Amygdala (tissue), 56 donors: ENCODE data around the gene ADNP.
"Not testable (repeated sequence)": the region's sequence is repeated elsewhere in the genome, so short reads cannot be mapped to it uniquely, and the experiment has no call there.

ENCODE experiments used
- DNase-seq, 56 donors: peaks; one replicate each; lab custom pipeline; 2025; lab: John Stamatoyannopoulos, UW

Gene ADNP

DNA sequence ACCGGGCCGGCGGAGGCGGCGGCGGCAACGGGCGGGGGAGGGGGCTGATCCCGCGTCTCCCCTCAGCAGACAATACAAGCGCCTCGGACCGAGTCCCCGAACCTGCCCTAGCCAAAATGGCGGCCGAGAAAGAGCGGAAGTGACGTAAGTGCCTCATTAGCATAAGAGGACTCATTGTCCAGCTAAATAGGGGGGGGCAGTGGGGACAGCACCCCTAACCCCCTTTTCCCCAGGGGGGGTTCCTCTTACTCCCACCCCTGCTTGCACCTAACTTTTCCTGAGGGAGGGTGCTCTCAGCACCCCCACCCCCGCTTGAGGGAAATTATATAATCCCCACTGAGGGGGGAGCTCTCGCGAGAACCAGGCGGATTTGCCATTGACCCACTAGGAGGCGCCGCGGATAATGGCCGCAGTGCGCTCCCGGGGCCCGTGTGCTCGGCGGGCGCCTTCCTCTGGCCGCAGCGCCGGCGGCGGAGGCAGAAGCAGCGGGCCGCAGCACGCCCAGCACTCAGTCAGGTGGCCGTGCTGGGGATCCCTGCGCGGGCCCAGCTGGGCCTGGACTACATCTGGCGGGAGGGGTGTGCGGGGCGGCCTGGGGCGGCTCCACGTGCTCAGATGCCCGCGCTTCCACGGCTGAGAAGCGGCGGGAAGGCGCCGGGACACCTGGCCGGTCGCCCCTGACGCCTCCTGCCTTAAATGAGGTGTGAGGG is at the start of gene ADNP:
ADNP (minus strand) TSS at position 132 of the 710 bp plus-strand sequence. CDS start 27,441 bp downstream, outside the sequence.
- DNase-seq = peak; percentile 43 to 97 (median 88)

GRCh38 chr20:50980071-50980681 is 48.9 kb upstream of the ADNP start:
- DNase-seq = no peak

DNA sequence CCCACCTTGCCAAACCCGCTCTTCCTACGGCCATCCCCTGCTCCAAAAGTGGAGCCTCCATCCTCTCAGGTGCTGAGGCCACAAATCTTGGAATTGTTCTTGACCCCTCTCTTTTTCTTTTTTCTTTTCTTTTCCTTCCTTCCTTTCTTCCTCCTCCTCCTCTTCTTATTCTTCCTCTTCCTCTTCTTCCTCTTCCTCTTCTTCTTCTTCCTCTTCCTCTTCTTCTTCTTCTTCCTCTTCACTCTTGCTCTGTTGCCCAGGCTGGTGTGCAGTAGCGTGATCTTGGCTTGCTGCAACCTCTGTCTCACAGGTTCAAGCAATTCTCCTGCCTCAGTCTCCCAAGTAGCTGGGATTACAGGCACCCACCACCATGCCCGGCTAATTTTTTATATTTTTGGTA is 47.3 kb upstream of the ADNP start:
- not testable (repeated sequence) for DNase-seq

DNA sequence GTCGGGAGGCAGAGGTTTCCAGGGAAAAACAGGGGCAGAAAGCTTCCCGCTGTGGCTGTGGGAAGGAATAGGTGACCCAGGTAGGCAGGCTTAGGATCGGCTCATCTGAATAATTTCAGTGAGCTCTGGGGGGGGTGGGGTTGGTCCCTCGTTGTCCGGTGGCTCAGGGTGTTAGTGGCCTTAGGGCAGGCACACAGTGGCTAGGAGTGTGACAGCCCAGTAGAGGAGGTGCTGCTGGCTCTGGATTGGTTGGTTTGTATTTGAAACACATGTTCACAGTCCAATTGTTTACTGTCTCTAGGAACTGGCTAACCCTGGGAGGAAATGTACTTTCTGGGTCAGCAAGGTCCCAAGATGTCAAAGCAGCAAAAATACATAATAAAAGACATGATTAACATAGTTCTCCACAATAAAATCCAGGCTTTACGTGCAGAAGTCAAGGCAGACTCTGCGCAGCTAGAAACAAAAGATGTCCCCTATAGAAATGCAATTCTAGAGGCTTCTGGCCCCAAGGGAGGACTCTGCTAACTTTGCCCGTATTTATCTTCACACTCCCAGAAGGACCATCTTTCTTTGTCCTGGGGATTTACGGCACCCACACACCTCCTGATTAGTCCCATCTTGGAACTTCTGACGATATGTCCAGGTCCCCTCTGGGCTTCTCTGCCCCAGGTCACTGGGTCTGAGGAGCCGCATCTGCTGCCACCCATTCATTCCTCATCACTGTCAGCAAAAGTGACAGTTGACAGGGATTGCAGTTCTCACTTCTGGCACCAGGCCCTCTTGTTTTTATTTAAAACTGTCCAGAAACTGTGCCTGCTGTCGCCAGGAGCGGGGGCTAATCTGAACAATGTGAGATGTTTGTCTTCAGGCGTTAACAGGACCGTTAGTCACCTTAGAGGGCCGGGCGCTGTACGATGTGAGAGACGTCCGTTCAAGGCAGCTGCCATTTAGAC is 46.1 kb upstream of the ADNP start:
- no peak for DNase-seq

- DNase-seq = no peak
Measured at GRCh38 chr20:50975701-50976330, 44.6 kb upstream of the ADNP start.

DNA sequence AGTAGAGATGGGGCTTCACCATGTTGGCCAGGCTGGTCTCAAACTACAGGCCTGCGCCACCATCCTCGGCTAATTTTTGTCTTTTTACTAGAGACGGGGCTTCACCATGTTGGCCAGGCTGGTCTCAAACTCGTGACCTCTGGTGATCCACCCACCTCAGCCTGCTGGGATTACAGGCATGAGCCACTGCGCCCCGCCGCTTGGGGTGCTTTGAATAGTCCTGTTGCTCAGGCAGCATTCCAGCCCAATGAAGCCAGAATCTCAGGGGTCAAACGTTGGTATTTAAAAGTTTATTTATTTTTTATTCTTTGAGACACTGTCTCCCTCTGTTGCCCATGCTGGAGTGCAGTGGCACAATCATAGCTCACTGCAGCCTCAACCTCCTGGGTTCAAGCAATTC is 38.7 kb upstream of the ADNP start:
- DNase-seq = no peak

- DNase-seq = no peak
Measured at GRCh38 chr20:50969435-50969834, 38.2 kb upstream of the ADNP start.

DNA sequence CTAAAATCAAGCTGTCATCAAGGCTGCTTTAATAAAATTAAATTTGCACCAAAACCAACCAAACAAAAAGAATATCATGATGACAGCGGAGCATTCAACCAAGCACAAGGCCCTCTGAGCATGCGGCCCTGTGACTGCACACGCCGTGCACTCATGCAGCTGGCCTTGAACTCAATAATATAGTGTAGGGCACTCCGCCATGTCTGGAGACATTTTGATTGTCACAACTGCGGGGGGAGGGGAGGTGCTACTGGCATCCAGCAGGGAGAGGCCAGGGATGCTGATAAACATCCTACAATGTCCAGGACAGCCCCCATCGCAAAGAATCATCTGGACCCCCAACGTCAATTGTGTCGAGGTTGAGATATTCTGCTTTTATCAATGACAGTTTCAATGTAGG is 37.1 kb upstream of the ADNP start:
- DNase-seq = no peak

- DNase-seq = no peak
Measured at GRCh38 chr20:50967586-50967985, 36.3 kb upstream of the ADNP start.

DNA sequence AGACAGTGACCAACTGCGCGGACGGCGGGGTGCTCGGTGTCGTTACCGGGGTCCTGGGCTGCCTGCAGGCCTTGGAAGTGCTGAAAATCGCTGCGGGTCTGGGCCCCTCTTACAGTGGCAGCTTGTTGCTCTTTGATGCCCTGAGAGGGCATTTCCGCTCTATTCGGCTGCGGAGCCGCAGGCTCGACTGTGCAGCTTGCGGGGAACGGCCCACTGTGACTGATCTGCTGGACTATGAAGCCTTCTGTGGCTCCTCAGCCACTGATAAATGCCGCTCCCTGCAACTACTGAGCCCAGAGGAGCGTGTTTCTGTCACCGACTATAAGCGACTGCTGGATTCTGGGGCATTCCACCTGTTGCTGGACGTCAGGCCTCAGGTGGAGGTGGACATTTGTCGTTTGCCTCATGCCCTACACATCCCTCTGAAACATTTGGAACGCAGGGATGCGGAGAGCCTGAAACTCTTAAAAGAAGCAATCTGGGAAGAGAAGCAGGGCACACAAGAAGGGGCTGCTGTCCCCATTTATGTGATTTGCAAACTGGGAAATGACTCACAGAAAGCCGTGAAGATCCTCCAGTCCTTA is 28.4 kb upstream of the ADNP start:
- no peak for DNase-seq

- DNase-seq = peak; percentile 40 to 94 (median 85)
Measured at GRCh38 chr20:50958615-50959542, 27.6 kb upstream of the ADNP start, which contains the start of gene MOCS3. Gene MOCS3, plus strand, starts transcription at chr20:50958818. Its CDS starts 25 bp downstream, at chr20:50958843.

DNA sequence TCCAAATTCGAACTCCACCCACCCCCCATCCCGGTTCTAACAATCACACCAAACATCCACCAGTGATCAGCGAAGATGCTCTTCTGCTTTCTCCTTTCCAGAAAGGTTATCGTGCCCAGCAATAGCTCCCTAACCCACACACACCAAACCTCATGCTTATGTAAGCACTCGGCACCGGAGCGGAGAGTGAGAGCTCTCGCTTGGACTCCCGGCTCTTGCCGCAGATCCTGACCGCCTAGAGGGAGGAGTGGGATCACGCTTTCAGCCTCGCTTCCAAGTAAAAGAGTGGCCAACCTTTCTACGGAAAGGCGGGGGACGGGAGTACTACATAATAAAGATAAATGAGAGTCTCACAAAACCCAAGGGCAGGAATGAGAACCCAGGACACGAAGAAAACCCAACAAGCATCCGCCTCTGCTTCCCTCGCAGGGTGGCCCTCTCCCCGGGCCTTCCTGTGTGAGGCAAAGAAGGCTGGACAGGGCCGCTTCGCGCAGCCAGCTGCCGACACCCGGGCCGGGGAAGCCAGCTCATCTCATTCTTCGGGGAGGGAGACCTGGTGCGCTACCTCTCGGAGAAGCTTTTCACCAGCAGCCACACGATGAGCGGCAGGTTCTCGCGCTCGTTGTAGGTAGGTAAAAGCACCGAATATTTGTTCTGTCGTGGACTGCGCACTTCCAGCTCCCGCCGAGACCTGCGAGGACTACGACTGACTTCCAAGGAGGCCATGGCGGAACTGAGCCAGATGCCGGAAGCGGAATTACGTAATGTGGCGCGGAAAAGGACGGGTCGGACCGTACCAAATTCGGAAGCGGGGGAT is 26.8 kb upstream of the ADNP start, which contains the start of gene DPM1:
DPM1 (minus strand) TSS at position 735 of the 817 bp plus-strand sequence; CDS start at position 726, 9 bp downstream.
- DNase-seq = peak; percentile 45 to 94 (median 85)

DNA sequence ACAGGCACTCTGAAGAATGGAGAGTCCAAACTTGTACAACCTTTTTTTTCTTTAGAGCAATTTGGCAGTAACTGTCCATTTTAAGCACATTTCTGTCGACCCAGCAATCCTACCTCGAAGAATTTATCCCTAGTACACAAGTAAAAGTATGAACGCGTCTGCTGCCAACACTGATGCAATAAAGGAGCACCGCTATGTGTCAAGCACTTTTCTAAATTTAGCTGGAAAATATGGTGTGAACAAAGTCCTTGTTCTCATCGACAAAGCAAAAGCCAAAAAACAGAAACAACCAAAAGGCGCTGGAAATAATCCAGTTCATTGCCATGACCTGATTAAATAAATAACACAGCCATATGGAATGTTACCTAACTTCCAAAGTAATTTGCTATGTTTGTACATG is 26.0 kb upstream of the ADNP start:
- no peak for DNase-seq

DNA sequence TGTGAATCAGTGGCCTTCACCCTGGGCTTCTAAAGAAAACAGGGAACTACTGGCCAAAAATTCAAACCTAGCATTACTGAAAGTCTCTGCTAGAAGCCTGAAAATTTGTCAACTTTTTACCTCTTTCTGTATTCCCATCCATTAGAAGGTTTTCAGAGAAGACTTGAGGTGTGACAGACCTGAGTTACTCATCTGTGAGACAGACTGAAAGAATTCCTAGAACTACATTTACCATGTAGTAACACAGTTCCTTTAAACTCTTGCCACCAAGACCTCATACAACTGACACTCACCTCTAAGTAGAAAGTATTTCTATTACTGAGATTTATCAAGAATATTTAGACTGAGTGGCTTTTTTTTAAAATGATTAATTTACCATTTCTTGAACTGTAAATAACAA is 22.6 kb upstream of the ADNP start:
- DNase-seq = no peak

GRCh38 chr20:50953196-50953595 is 22.0 kb upstream of the ADNP start:
- DNase-seq = no peak

- DNase-seq = no peak
Measured at GRCh38 chr20:50948132-50948785, 17.0 kb upstream of the ADNP start.

GRCh38 chr20:50943069-50943468 is 11.8 kb upstream of the ADNP start:
- DNase-seq = no peak

GRCh38 chr20:50933589-50933988 is 2.4 kb upstream of the ADNP start:
- no peak for DNase-seq
